NCI-H345 treated with DMSO at 0.1 percent for 48 hours (cell line): ENCODE measurements around the gene ACADSB.

ENCODE experiments used
- DNase-seq: peaks from one replicate; lab custom pipeline; 2025; ENCODE audit not compliant: unreplicated experiment; lab: John Stamatoyannopoulos, UW

The ACADSB gene

GRCh38 chr10:123038782-123039631, 30.2 kb downstream of the ACADSB start:
- DNase-seq: no peak

GRCh38 chr10:123039632-123039930, 30.8 kb downstream of the ACADSB start:
- no peak for DNase-seq

GRCh38 chr10:123042708-123043408, 34.1 kb downstream of the ACADSB start:
- no peak for DNase-seq

GRCh38 chr10:123043409-123043925, 34.7 kb downstream of the ACADSB start:
- DNase-seq: peak; percentile 31

GRCh38 chr10:123044391-123044790, 35.6 kb downstream of the ACADSB start:
- no peak for DNase-seq

- no peak for DNase-seq
Measured at GRCh38 chr10:123045961-123046731, 37.3 kb downstream of the ACADSB start.

GRCh38 chr10:123057968-123058367, 49.2 kb downstream of the ACADSB start:
- no peak for DNase-seq

GRCh38 chr10:123061865-123062264, 53.1 kb downstream of the ACADSB start:
- no peak for DNase-seq

DNA sequence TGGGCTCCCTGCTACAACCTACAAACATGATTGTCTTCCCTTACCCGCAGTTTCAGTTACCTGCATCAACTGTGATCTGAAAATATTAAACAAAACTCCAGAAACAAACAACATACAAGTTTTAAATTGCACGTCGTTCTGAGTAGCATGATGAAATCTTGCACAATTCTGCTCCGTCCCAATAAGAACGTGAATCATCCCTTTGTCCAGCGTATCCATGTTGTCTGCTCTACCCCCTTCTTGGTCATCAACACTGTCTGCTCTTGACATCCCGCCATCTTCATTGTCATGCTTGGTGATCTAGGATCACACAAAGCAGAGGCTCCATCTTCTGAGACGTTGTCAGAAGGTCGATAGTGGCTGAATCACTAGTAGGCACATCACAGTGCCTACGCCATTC, 53.9 kb downstream of the ACADSB start:
- DNase-seq: no peak

- DNase-seq: no peak
Measured at GRCh38 chr10:123068087-123068853, 59.5 kb downstream of the ACADSB start.

GRCh38 chr10:123069246-123069986, 60.6 kb downstream of the ACADSB start:
- no peak for DNase-seq

- DNase-seq: no peak
Measured at GRCh38 chr10:123073187-123073586, 64.4 kb downstream of the ACADSB start.

DNA sequence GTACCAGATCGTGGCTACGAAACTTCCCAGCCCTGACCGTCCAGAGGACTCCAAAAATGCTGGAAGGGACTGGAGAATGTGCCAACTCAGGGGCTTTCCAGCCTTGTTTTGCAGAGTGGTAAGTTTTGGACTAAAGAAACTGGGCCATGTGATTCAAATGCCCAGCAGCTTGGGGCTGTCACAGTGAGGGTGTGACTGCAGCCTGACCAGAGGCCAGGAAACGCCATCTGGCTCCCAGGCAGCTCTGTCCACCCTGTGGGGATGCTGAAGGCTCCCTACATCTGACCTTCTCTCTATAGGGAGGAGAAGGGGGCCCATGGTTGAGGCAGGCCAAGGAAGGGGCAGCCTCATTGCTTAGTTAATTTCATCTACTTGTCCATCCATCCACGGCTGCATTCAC, 65.4 kb downstream of the ACADSB start:
- DNase-seq: no peak

- no peak for DNase-seq
Measured at GRCh38 chr10:123081896-123082295, 73.1 kb downstream of the ACADSB start.

- no peak for DNase-seq
Measured at GRCh38 chr10:123083811-123084210, 75.0 kb downstream of the ACADSB start.

DNA sequence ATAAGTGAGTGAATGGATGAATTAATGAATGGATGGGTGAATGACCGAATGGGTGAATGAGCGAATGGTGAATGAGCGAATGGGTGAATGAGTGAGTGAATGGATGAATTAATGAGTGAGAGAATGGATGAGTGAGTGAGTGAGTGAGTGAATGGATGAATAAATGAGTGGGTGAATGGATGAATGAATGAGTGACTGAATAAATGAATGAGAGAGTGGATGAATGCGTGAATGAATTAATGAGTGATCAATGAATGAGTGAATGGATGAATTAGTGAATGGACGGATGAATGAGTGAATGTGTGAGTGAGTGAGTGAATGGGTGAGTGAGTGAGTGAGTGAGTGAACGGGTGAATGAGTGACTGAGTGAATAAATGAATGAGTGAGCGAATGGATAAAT, 77.5 kb downstream of the ACADSB start:
- no peak for DNase-seq

DNA sequence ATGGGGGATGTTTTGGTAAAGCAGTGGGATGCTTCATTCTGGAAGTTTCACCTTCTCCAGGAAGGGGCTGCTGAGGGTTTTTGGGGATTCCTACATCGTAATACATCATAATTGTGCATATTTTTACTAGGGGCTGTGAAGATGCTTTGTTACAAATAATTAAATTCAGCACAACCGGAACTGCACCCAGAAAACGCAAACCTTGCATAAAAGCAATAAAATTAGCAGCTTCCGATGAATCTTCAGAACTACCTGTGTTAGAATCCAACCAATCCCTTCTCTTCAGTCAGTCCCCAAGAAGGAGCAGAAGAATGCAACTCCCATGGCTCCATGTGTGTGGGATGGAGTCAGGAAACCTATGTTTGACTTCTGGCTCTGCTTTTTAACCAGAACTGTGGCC, 78.5 kb downstream of the ACADSB start:
- DNase-seq: no peak

GRCh38 chr10:123087786-123088185, 79.0 kb downstream of the ACADSB start:
- no peak for DNase-seq

GRCh38 chr10:123092635-123093414, 84.0 kb downstream of the ACADSB start:
- DNase-seq: no peak
